IPS-18a (cell line): ENCODE results near the gene RPS29.

ENCODE experiments used
- H3K27ac ChIP-seq: one replicate; pipeline ENCODE4 v1.5.1; 2013; ENCODE audit warnings: low read length
- H3K27me3 ChIP-seq: one replicate; pipeline ENCODE4 v1.6.1; 2013; ENCODE audit warnings: mild to moderate bottlenecking, low read length; ENCODE audit not compliant: control insufficient read depth, insufficient read depth
- H3K36me3 ChIP-seq: one replicate; pipeline ENCODE4 v1.6.1; 2013; ENCODE audit warnings: low read depth, low read length; ENCODE audit not compliant: control insufficient read depth
- H3K4me1 ChIP-seq: one replicate; pipeline ENCODE4 v1.6.1; 2013; ENCODE audit warnings: low read depth, low read length; ENCODE audit not compliant: control insufficient read depth
- H3K4me3 ChIP-seq: one replicate; pipeline ENCODE4 v1.5.1; 2013; ENCODE audit warnings: low read length
- H3K9ac ChIP-seq: one replicate; pipeline ENCODE4 v1.6.1; 2013; ENCODE audit warnings: mild to moderate bottlenecking, low read length, moderate library complexity
- H3K9me3 ChIP-seq: one replicate; pipeline ENCODE4 v1.6.1; 2013; ENCODE audit warnings: low read depth, low read length; ENCODE audit not compliant: control insufficient read depth

RPS29 gene

GRCh38 chr14:49566714-49567113, 19.5 kb downstream of the RPS29 start:
- H3K27ac ChIP-seq = no peak overlapping the region
- no peaks in the 10 kb centered on the region for H3K36me3 ChIP-seq
- no peaks in the 10 kb centered on the region for H3K27me3 ChIP-seq
- no peak overlapping the region for H3K4me3 ChIP-seq
- H3K9me3 ChIP-seq = no peaks in the 10 kb centered on the region
- no peak overlapping the region for H3K9ac ChIP-seq
- H3K4me1 ChIP-seq = no peaks in the 10 kb centered on the region

- H3K9ac ChIP-seq = no peak overlapping the region
- no peaks in the 10 kb centered on the region for H3K27me3 ChIP-seq
- H3K27ac ChIP-seq = no peak overlapping the region
- H3K4me3 ChIP-seq = no peak overlapping the region
- no peaks in the 10 kb centered on the region for H3K9me3 ChIP-seq
- H3K36me3 ChIP-seq = no peaks in the 10 kb centered on the region
- H3K4me1 ChIP-seq = no peaks in the 10 kb centered on the region
These were observed 26.0 kb downstream of the RPS29 start for GRCh38 chr14:49559979-49560768.

- Histone ChIP-seq H3K4me3 (no peak overlapping the region), H3K4me1 (peaks cover 21% of the 10 kb centered on the region), H3K27ac (no peak overlapping the region), H3K9me3 (no peaks in the 10 kb centered on the region), H3K27me3 (no peaks in the 10 kb centered on the region), H3K9ac (no peak overlapping the region), H3K36me3 (no peaks in the 10 kb centered on the region)
These were observed 32.3 kb downstream of the RPS29 start for GRCh38 chr14:49553892-49554291.

GRCh38 chr14:49553106-49553505, 33.1 kb downstream of the RPS29 start:
- Histone ChIP-seq H3K9ac (no peak overlapping the region), H3K27ac (no peak overlapping the region), H3K4me1 (peaks cover 21% of the 10 kb centered on the region), H3K27me3 (no peaks in the 10 kb centered on the region), H3K36me3 (no peaks in the 10 kb centered on the region), H3K9me3 (no peaks in the 10 kb centered on the region), H3K4me3 (no peak overlapping the region)

- Histone ChIP-seq H3K9ac (no peak overlapping the region), H3K4me3 (no peak overlapping the region), H3K4me1 (peaks cover 21% of the 10 kb centered on the region), H3K9me3 (no peaks in the 10 kb centered on the region), H3K27ac (no peak overlapping the region), H3K27me3 (no peaks in the 10 kb centered on the region), H3K36me3 (no peaks in the 10 kb centered on the region)
These were observed 34.6 kb downstream of the RPS29 start for GRCh38 chr14:49551569-49551968.

- Histone ChIP-seq H3K27me3 (no peaks in the 10 kb centered on the region), H3K36me3 (no peaks in the 10 kb centered on the region), H3K27ac (no peak overlapping the region), H3K9ac (peak overlapping the region; percentile 17), H3K4me3 (peak overlapping the region; percentile 26), H3K9me3 (no peaks in the 10 kb centered on the region), H3K4me1 (peaks cover 21% of the 10 kb centered on the region)
These were observed 35.6 kb downstream of the RPS29 start for GRCh38 chr14:49550286-49551184.

- H3K9ac ChIP-seq = no peak overlapping the region
- H3K27me3 ChIP-seq = no peaks in the 10 kb centered on the region
- H3K4me1 ChIP-seq = peaks cover 21% of the 10 kb centered on the region
- H3K27ac ChIP-seq = no peak overlapping the region
- peak overlapping the region; percentile 26 for H3K4me3 ChIP-seq
- H3K36me3 ChIP-seq = no peaks in the 10 kb centered on the region
- H3K9me3 ChIP-seq = no peaks in the 10 kb centered on the region
These were observed 36.3 kb downstream of the RPS29 start for GRCh38 chr14:49549881-49550280.

- peaks cover 21% of the 10 kb centered on the region for H3K4me1 ChIP-seq
- no peaks in the 10 kb centered on the region for H3K36me3 ChIP-seq
- H3K9me3 ChIP-seq = no peaks in the 10 kb centered on the region
- peak overlapping the region; percentile 26 for H3K4me3 ChIP-seq
- no peak overlapping the region for H3K27ac ChIP-seq
- H3K9ac ChIP-seq = no peak overlapping the region
- no peaks in the 10 kb centered on the region for H3K27me3 ChIP-seq
These were observed 36.7 kb downstream of the RPS29 start for GRCh38 chr14:49549446-49549845.

- Histone ChIP-seq H3K27me3 (no peaks in the 10 kb centered on the region), H3K9ac (no peak overlapping the region), H3K27ac (no peak overlapping the region), H3K4me1 (peaks cover 18% of the 10 kb centered on the region), H3K9me3 (no peaks in the 10 kb centered on the region), H3K4me3 (no peak overlapping the region), H3K36me3 (no peaks in the 10 kb centered on the region)
These were observed 39.4 kb downstream of the RPS29 start for GRCh38 chr14:49546766-49547165.

- Histone ChIP-seq H3K9me3 (peaks cover 5% of the 10 kb centered on the region), H3K27ac (no peak overlapping the region), H3K9ac (no peak overlapping the region), H3K4me1 (peaks cover 15% of the 10 kb centered on the region), H3K36me3 (no peaks in the 10 kb centered on the region), H3K27me3 (no peaks in the 10 kb centered on the region), H3K4me3 (no peak overlapping the region)
These were observed 40.5 kb downstream of the RPS29 start for GRCh38 chr14:49545716-49546115.

GRCh38 chr14:49545071-49545470, 41.1 kb downstream of the RPS29 start:
- Histone ChIP-seq H3K4me3 (no peak overlapping the region), H3K27ac (no peak overlapping the region), H3K27me3 (no peaks in the 10 kb centered on the region), H3K4me1 (peaks cover 9% of the 10 kb centered on the region), H3K9me3 (peaks cover 8% of the 10 kb centered on the region), H3K36me3 (no peaks in the 10 kb centered on the region), H3K9ac (no peak overlapping the region)
